SHP77 (cell line): ENCODE measurements around the gene HNRNPC.
"Not testable (repeated sequence)": the region's sequence is repeated elsewhere in the genome, so short reads cannot be mapped to it uniquely, and the experiment has no call there.

ENCODE experiments used
- DNase-seq, 2 experiments: peaks; one replicate each; lab custom pipeline; 2025; lab: John Stamatoyannopoulos, UW

The HNRNPC gene

GRCh38 chr14:21269252-21270046 is at the start of gene HNRNPC:
HNRNPC (minus strand) TSS chr14:21269442; CDS start chr14:21234193, 35,249 bp downstream.
- peak; percentile 99 to 100 for DNase-seq

GRCh38 chr14:21317398-21317797 is 48.2 kb upstream of the HNRNPC start:
- DNase-seq = no peak

GRCh38 chr14:21313512-21313911 is 44.3 kb upstream of the HNRNPC start:
- DNase-seq = no peak

GRCh38 chr14:21311614-21312013 is 42.4 kb upstream of the HNRNPC start:
- no peak for DNase-seq

- DNase-seq = no peak
These were observed 40.7 kb upstream of the HNRNPC start for GRCh38 chr14:21309956-21310355.

GRCh38 chr14:21309238-21309636 is 40.0 kb upstream of the HNRNPC start:
- DNase-seq = no peak

- DNase-seq = no peak
These were observed 39.4 kb upstream of the HNRNPC start for GRCh38 chr14:21308479-21309237.

GRCh38 chr14:21308132-21308478 is 38.9 kb upstream of the HNRNPC start:
- DNase-seq = no peak

GRCh38 chr14:21307637-21308036 is 38.4 kb upstream of the HNRNPC start:
- no peak for DNase-seq

- DNase-seq = not testable (repeated sequence)
These were observed 33.5 kb upstream of the HNRNPC start for GRCh38 chr14:21302836-21303140.

GRCh38 chr14:21302013-21302835 is 33.0 kb upstream of the HNRNPC start:
- DNase-seq = no peak

GRCh38 chr14:21300892-21301291 is 31.6 kb upstream of the HNRNPC start:
- peak in 1 of 2 experiments; percentile 14 for DNase-seq

- no peak for DNase-seq
These were observed 30.4 kb upstream of the HNRNPC start for GRCh38 chr14:21299562-21300130.

GRCh38 chr14:21298358-21298757 is 29.1 kb upstream of the HNRNPC start:
- no peak for DNase-seq

GRCh38 chr14:21294026-21294425 is 24.8 kb upstream of the HNRNPC start:
- DNase-seq = not testable (repeated sequence)

- no peak for DNase-seq
These were observed 17.9 kb upstream of the HNRNPC start for GRCh38 chr14:21287168-21287567.

GRCh38 chr14:21286516-21286915 is 17.3 kb upstream of the HNRNPC start:
- not testable (repeated sequence) for DNase-seq

- DNase-seq = not testable (repeated sequence)
These were observed 12.7 kb upstream of the HNRNPC start for GRCh38 chr14:21281917-21282316.

- no peak for DNase-seq
These were observed 10.5 kb upstream of the HNRNPC start, which contains the start of gene RPGRIP1 for GRCh38 chr14:21279783-21280182. RPGRIP1 (plus strand) TSS chr14:21280083; CDS start chr14:21287977, 7,894 bp downstream.

- DNase-seq = no peak
These were observed 9.4 kb upstream of the HNRNPC start for GRCh38 chr14:21278632-21279031.

- DNase-seq = no peak
These were observed 6.1 kb upstream of the HNRNPC start for GRCh38 chr14:21275261-21275858.

- not testable (repeated sequence) for DNase-seq
These were observed 3.4 kb upstream of the HNRNPC start for GRCh38 chr14:21272661-21273060.
